Uterus (tissue), 4 donors: Measurements from ENCODE around the gene CDKL5. TPM values are rescaled to one million over a fixed set of nuclear protein-coding genes. Genes with fewer than 3 reads are reported as not detected.

Experiments
- DNase-seq, 2 donors: peaks; one replicate each; pipeline ENCODE4 v3.0.0-alpha.2; 2019 to 2020
- H3K27ac ChIP-seq, 2 donors: fragments of 200-600 bp; sonication (generic); 1 replicate in 1 of 2; 2 replicates in 1 of 2; pipeline ENCODE4 v1.5.1; 2016 to 2018
- H3K27me3 ChIP-seq, 2 donors: fragments of 200-600 bp; sonication (generic); one replicate each; pipeline ENCODE4 v1.5.1; 2018 to 2019; ENCODE audit warnings: control low read depth in 1 of 2
- H3K36me3 ChIP-seq, 2 donors: fragments of 200-600 bp; sonication (generic); one replicate each; pipeline ENCODE4 v1.5.1; 2019; ENCODE audit warnings: control low read depth in 1 of 2
- H3K4me1 ChIP-seq, 2 donors: fragments of 200-600 bp; sonication (generic); one replicate each; pipeline ENCODE4 v1.5.1; 2018 to 2019; ENCODE audit warnings: control low read depth in 1 of 2
- H3K4me3 ChIP-seq, 2 donors: fragments of 200-600 bp; sonication (generic); 1 replicate in 1 of 2; 2 replicates in 1 of 2; pipeline ENCODE4 v1.5.1; 2018 to 2019; ENCODE audit warnings: mild to moderate bottlenecking in 1 of 2
- H3K9me3 ChIP-seq, 2 donors: fragments of 200-600 bp; sonication (generic); one replicate each; pipeline ENCODE4 v1.5.1; 2019; ENCODE audit warnings: control low read depth in 1 of 2
- CTCF ChIP-seq, 4 experiments: fragments of 200-600 bp in 2 of 4; fragments of 450-650 bp in 2 of 4; sonication (generic) in 2 of 4; IDR thresholded peaks; one replicate each; pipeline ENCODE4 v1.5.1; 2016 to 2019; ENCODE audit warnings: antibody characterized with exemption in 4 of 4, mild to moderate bottlenecking in 2 of 4, moderate library complexity in 1 of 4
- POLR2A ChIP-seq, 2 donors: fragments of 450-650 bp; IDR thresholded peaks; one replicate each; pipeline ENCODE4 v1.6.1; 2016; ENCODE audit warnings: antibody characterized with exemption in 2 of 2, mild to moderate bottlenecking in 1 of 2, moderate library complexity in 1 of 2
- intact Hi-C: fragments of 100-400 bp; cut with DNase I; formaldehyde crosslinking; loops from one replicate; pipeline ENCODE4 v1.15.1; 2023; ENCODE audit warnings: low total_unique reads
- total RNA-seq, 4 donors: library from RNA; depleted of rRNA in 3 of 4; stranded (reverse); fragments of >200 nt in 3 of 4; gene quantifications; one replicate each; pipeline versions ENCODE4 v1.1.0 to v1.2.4, GENCODE V29; 2014 to 2023
- donor health status: DM: yes; HTN: yes; CAD: no.

Gene CDKL5
- total RNA-seq, 4 donors from 2014 or later = 9.7 to 14.5 (median 13.2) TPM

- no peak for DNase-seq
- Histone ChIP-seq H3K27ac (no peak overlapping the region), H3K36me3 (no peaks in the 10 kb centered on the region), H3K9me3 (no peaks in the 10 kb centered on the region), H3K4me1 (no peaks in the 10 kb centered on the region), H3K4me3 (no peak overlapping the region), H3K27me3 (no peaks in the 10 kb centered on the region)
- no peak for TF ChIP-seq POLR2A (IDR thresholded peaks at IDR 0.05)
- no peak for TF ChIP-seq CTCF (IDR thresholded peaks at IDR 0.05)
- intact Hi-C loops = no loop called here
Observed at GRCh38 chrX:18624599-18624998, 199.2 kb downstream of the CDKL5 start.

GRCh38 chrX:18630934-18631333 is 205.5 kb downstream of the CDKL5 start:
- no peaks in the 10 kb centered on the region for H3K27me3 ChIP-seq
- H3K4me3 ChIP-seq = no peak overlapping the region
- no peaks in the 10 kb centered on the region for H3K9me3 ChIP-seq
- intact Hi-C loops = no loop called here
- no peak for DNase-seq
- H3K4me1 ChIP-seq = no peaks in the 10 kb centered on the region
- no peak for TF ChIP-seq CTCF (IDR thresholded peaks at IDR 0.05)
- TF ChIP-seq POLR2A (IDR thresholded peaks at IDR 0.05) = no peak
- H3K27ac ChIP-seq = no peak overlapping the region
- H3K36me3 ChIP-seq = no peaks in the 10 kb centered on the region

GRCh38 chrX:18638398-18638797 is 213.0 kb downstream of the CDKL5 start:
- TF ChIP-seq POLR2A (IDR thresholded peaks at IDR 0.05) = no peak
- no peaks in the 10 kb centered on the region for H3K4me1 ChIP-seq
- intact Hi-C loops = no loop called here

GRCh38 chrX:18639280-18639679 is 213.9 kb downstream of the CDKL5 start:
- no peaks in the 10 kb centered on the region for H3K36me3 ChIP-seq
- no peak for DNase-seq
- H3K27ac ChIP-seq = no peak overlapping the region
- H3K9me3 ChIP-seq = no peaks in the 10 kb centered on the region
- no peaks in the 10 kb centered on the region for H3K4me1 ChIP-seq
- no peaks in the 10 kb centered on the region for H3K27me3 ChIP-seq
- H3K4me3 ChIP-seq = no peak overlapping the region
- intact Hi-C loops = no loop called here
- TF ChIP-seq POLR2A (IDR thresholded peaks at IDR 0.05) (no peak), CTCF (IDR thresholded peaks at IDR 0.05) (no peak)

More at GRCh38 chrX:18638398-18638797, 213.0 kb downstream of the CDKL5 start:
- Histone ChIP-seq H3K27ac (no peak overlapping the region), H3K27me3 (no peaks in the 10 kb centered on the region), H3K9me3 (no peaks in the 10 kb centered on the region), H3K36me3 (no peaks in the 10 kb centered on the region), H3K4me3 (no peak overlapping the region)
- DNase-seq = no peak

- Histone ChIP-seq H3K9me3 (no peaks in the 10 kb centered on the region), H3K4me1 (no peaks in the 10 kb centered on the region), H3K27me3 (no peaks in the 10 kb centered on the region), H3K36me3 (no peaks in the 10 kb centered on the region), H3K4me3 (no peak overlapping the region), H3K27ac (no peak overlapping the region)
- no peak for DNase-seq
- intact Hi-C loops = no loop called here
- no peak for TF ChIP-seq POLR2A (IDR thresholded peaks at IDR 0.05)
Observed at GRCh38 chrX:18640686-18641085, 215.3 kb downstream of the CDKL5 start.

GRCh38 chrX:18643243-18643642 is 217.8 kb downstream of the CDKL5 start:
- Histone ChIP-seq H3K27ac (no peak overlapping the region), H3K4me3 (no peak overlapping the region), H3K9me3 (no peaks in the 10 kb centered on the region), H3K27me3 (no peaks in the 10 kb centered on the region), H3K4me1 (no peaks in the 10 kb centered on the region), H3K36me3 (no peaks in the 10 kb centered on the region)
- intact Hi-C loops = no loop called here
- DNase-seq = no peak
- TF ChIP-seq POLR2A (IDR thresholded peaks at IDR 0.05) (no peak), CTCF (IDR thresholded peaks at IDR 0.05) (no peak)
